K562 (cell line): Measurements from ENCODE around the gene LUZP4. TPM values are rescaled to one million over a fixed set of nuclear protein-coding genes. Genes with fewer than 3 reads are reported as not detected.

Experiments
- ATF7 ChIP-seq: fragments of 450-650 bp; IDR thresholded peaks from 2 replicates; pipeline ENCODE4 v1.7.1; 2014; ENCODE audit warnings: mild to moderate bottlenecking, moderate library complexity
- CHD4 ChIP-seq: fragments of 200-600 bp; sonication (generic); IDR thresholded peaks from 3 replicates; pipeline ENCODE4 v1.6.1; 2012; ENCODE audit warnings: low read depth, mild to moderate bottlenecking, mixed read lengths, low read length, inconsistent platforms; ENCODE audit not compliant: insufficient read depth, insufficient replicate concordance, poor library complexity, severe bottlenecking
- DIDO1 ChIP-seq: fragments of 450-650 bp; IDR thresholded peaks from 2 replicates; pipeline ENCODE4 v1.6.1; 2016; ENCODE audit warnings: low read depth, missing biosample characterization, missing genetic modification characterization
- ERF ChIP-seq: fragments of 450-650 bp; formaldehyde crosslinking; IDR thresholded peaks from 2 replicates; pipeline ENCODE4 v1.4.0; 2020; ENCODE audit warnings: mild to moderate bottlenecking, mixed read lengths
- FIP1L1 ChIP-seq: fragments of 200-400 bp; formaldehyde crosslinking; IDR thresholded peaks from 2 replicates; pipeline ENCODE4 v1.6.1; 2018; ENCODE audit warnings: mild to moderate bottlenecking, low read depth, low read length; ENCODE audit not compliant: poor library complexity, severe bottlenecking
- MED1 ChIP-seq: sonication (generic); formaldehyde crosslinking; IDR thresholded peaks from 2 replicates; pipeline ENCODE4 v1.8.1; 2023; ENCODE audit warnings: missing genetic modification reagents, borderline replicate concordance
- SMC3 ChIP-seq: conservative IDR thresholded peaks from 2 replicates; pipeline ENCODE4 v1.6.1; 2011; ENCODE audit warnings: low read depth, low read length, improper control_type of control experiment; ENCODE audit not compliant: insufficient read depth
- TFAM ChIP-seq: fragments of 250-450 bp; sonication (Bioruptor Pico); conservative IDR thresholded peaks from 2 replicates; pipeline ENCODE4 v1.5.0; 2021; ENCODE audit warnings: mild to moderate bottlenecking, moderate library complexity
- ZBTB17 ChIP-seq: fragments of 450-650 bp; formaldehyde crosslinking; IDR thresholded peaks from 2 replicates; pipeline ENCODE4 v1.4.0; 2020; ENCODE audit warnings: mild to moderate bottlenecking
- ZNF121 ChIP-seq: sonication (generic); formaldehyde crosslinking; conservative IDR thresholded peaks from 2 replicates; pipeline ENCODE4 v1.8.0; 2022; ENCODE audit warnings: missing genetic modification reagents
- ZNF143 ChIP-seq: sonication (generic); formaldehyde crosslinking; IDR thresholded peaks from 2 replicates; pipeline ENCODE4 v1.9.0; 2022; ENCODE audit warnings: mild to moderate bottlenecking, missing genetic modification reagents
- ZNF311 ChIP-seq: fragments of 250-450 bp; sonication (Bioruptor Pico); IDR thresholded peaks from 2 replicates; pipeline ENCODE4 v1.4.0; 2020; ENCODE audit warnings: mild to moderate bottlenecking, moderate library complexity
- ZNF445 ChIP-seq: fragments of 250-450 bp; sonication (Bioruptor Pico); IDR thresholded peaks from 2 replicates; pipeline ENCODE4 v1.4.0; 2020; ENCODE audit warnings: low read depth, mild to moderate bottlenecking, moderate library complexity
- ZNF583 ChIP-seq: fragments of 250-450 bp; sonication (Bioruptor Pico); IDR thresholded peaks from 2 replicates; pipeline ENCODE4 v1.4.0; 2020
- ZNF707 ChIP-seq: fragments of 250-450 bp; sonication (Bioruptor Pico); conservative IDR thresholded peaks from 2 replicates; pipeline ENCODE4 v1.8.0; 2022; ENCODE audit warnings: inconsistent platforms, mild to moderate bottlenecking, moderate library complexity
- ZNF717 ChIP-seq: fragments of 250-450 bp; sonication (Bioruptor Pico); IDR thresholded peaks from 2 replicates; pipeline ENCODE4 v1.5.0; 2021
- polyA plus RNA-seq, 8 experiments: library from polyadenylated mRNA; depleted of rRNA in 4 of 8; stranded (reverse) in 5 of 8; unstranded in 3 of 8; fragments of >200 nt; fragmentation: Nextera tagmentation in 2 of 8; fragmentation: Illumina TruSeq in 1 of 8; extraction: Ambion mirVana in 2 of 8; extraction: Trizol in 1 of 8; gene quantifications; 2 replicates each; pipeline versions ENCODE4 v1.2.1 to v1.2.3, GENCODE V29; 2011 to 2014; ENCODE audit warnings: inconsistent platforms in 1 of 8, missing spikeins in 1 of 8
- total RNA-seq, 7 experiments: library from RNA; depleted of rRNA in 6 of 7; stranded (reverse); fragments of >200 nt in 6 of 7; fragmentation: Illumina TruSeq in 2 of 7; extraction: Trizol in 2 of 7; gene quantifications; 2 replicates each; pipeline versions ENCODE4 v1.2.1 to v1.2.3, GENCODE V29; 2011 to 2021; ENCODE audit warnings: low replicate concordance in 1 of 7
- TF ChIP-seq, protein P1 (sequence below): IDR thresholded peaks from 2 replicates; pipeline ENCODE4 v1.6.1; 2014; ENCODE audit warnings: antibody characterized with exemption
- TF ChIP-seq, protein P2 (sequence below): sonication (generic); formaldehyde crosslinking; IDR thresholded peaks from 2 replicates; pipeline ENCODE4 v1.8.0; 2022; ENCODE audit warnings: mild to moderate bottlenecking, missing genetic modification reagents
- TF ChIP-seq, protein P3 (sequence below), 2 experiments: IDR thresholded peaks; 2 replicates each; pipeline ENCODE4 v1.6.1; 2012; ENCODE audit warnings: improper control_type of control experiment in 2 of 2, low read depth in 2 of 2, low read length in 2 of 2, borderline replicate concordance in 1 of 2
- TF ChIP-seq, protein P4 (sequence below): fragments of 450-650 bp; IDR thresholded peaks from 2 replicates; pipeline ENCODE4 v1.6.1; 2016; ENCODE audit warnings: low read depth, mild to moderate bottlenecking, moderate library complexity
- TF ChIP-seq, protein P5 (sequence below): fragments of 450-650 bp; formaldehyde crosslinking; IDR thresholded peaks from 2 replicates; pipeline ENCODE4 v1.4.0; 2020; ENCODE audit warnings: mild to moderate bottlenecking, moderate library complexity

Gene LUZP4
- total and polyA plus RNA-seq, 9 of the 15 experiments (the other 6 are each of a cell fraction or from before 2014, with no cell fraction given) = 0.16 to 1.1 (median 0.36) TPM

DNA sequence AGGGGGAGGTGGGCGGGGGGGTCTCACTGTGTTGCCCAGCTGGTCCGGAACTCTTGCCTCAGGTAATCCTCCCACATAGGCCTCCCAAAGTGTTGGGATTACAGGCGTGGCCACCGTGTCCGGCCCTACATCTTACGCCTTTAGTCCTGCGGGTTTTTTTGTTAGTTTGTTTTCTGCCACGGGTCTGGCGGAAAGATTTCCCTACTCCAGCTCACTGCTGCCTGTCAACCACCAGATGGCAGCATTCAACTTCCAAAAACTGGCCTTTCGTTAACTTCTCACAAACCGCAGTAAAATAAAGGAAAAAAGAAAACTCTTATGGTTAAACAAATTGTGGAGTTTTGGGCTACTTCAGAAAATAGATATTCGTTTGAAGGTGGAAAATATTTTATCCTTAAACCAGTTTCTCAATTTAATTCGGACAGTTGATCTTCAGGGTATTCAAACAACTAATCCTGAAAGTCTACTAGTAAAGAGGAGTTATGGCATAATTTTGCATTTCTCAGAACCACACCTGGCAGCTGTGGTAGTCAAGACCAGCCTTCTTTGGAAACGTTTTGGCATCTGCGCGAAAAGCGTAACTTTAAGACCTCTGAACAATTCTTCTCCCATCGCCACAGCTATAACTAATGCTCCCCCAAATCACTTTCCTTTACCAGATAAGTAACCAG is 41.1 kb downstream of the LUZP4 start (continued):
- no peak for TF ChIP-seq ZNF311 (CRISPR knock-in tag)
- no peak for TF ChIP-seq ZBTB17
- no peak for TF ChIP-seq ZNF707 (CRISPR knock-in tag)
- no peak for TF ChIP-seq TFAM (CRISPR knock-in tag)
- TF ChIP-seq DIDO1 = no peak
- TF ChIP-seq CHD4 = no peak
- no peak for TF ChIP-seq ERF
- no peak for TF ChIP-seq FIP1L1
- no peak for TF ChIP-seq ZNF583 (CRISPR knock-in tag)
- TF ChIP-seq, protein P1, sequence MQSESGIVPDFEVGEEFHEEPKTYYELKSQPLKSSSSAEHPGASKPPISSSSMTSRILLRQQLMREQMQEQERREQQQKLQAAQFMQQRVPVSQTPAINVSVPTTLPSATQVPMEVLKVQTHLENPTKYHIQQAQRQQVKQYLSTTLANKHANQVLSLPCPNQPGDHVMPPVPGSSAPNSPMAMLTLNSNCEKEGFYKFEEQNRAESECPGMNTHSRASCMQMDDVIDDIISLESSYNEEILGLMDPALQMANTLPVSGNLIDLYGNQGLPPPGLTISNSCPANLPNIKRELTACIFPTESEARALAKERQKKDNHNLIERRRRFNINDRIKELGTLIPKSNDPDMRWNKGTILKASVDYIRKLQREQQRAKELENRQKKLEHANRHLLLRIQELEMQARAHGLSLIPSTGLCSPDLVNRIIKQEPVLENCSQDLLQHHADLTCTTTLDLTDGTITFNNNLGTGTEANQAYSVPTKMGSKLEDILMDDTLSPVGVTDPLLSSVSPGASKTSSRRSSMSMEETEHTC = no peak
- TF ChIP-seq ZNF717 (CRISPR knock-in tag) = no peak
- no peak for TF ChIP-seq MED1 (CRISPR knock-in tag)
- TF ChIP-seq, protein P2, sequence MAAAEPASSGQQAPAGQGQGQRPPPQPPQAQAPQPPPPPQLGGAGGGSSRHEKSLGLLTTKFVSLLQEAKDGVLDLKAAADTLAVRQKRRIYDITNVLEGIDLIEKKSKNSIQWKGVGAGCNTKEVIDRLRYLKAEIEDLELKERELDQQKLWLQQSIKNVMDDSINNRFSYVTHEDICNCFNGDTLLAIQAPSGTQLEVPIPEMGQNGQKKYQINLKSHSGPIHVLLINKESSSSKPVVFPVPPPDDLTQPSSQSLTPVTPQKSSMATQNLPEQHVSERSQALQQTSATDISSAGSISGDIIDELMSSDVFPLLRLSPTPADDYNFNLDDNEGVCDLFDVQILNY (CRISPR knock-in tag) = no peak
- TF ChIP-seq, protein P3, sequence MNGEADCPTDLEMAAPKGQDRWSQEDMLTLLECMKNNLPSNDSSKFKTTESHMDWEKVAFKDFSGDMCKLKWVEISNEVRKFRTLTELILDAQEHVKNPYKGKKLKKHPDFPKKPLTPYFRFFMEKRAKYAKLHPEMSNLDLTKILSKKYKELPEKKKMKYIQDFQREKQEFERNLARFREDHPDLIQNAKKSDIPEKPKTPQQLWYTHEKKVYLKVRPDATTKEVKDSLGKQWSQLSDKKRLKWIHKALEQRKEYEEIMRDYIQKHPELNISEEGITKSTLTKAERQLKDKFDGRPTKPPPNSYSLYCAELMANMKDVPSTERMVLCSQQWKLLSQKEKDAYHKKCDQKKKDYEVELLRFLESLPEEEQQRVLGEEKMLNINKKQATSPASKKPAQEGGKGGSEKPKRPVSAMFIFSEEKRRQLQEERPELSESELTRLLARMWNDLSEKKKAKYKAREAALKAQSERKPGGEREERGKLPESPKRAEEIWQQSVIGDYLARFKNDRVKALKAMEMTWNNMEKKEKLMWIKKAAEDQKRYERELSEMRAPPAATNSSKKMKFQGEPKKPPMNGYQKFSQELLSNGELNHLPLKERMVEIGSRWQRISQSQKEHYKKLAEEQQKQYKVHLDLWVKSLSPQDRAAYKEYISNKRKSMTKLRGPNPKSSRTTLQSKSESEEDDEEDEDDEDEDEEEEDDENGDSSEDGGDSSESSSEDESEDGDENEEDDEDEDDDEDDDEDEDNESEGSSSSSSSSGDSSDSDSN (IDR thresholded peaks at IDR 0.05; ENCODE audit: borderline replicate concordance in 1 of 2, low read depth in 2 of 2, low read length in 2 of 2) = no peak
- TF ChIP-seq ZNF121 (CRISPR knock-in tag) = no peak
- TF ChIP-seq, protein P4, sequence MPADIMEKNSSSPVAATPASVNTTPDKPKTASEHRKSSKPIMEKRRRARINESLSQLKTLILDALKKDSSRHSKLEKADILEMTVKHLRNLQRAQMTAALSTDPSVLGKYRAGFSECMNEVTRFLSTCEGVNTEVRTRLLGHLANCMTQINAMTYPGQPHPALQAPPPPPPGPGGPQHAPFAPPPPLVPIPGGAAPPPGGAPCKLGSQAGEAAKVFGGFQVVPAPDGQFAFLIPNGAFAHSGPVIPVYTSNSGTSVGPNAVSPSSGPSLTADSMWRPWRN = no peak
- TF ChIP-seq SMC3 = peak; percentile 44; the same call in 1 of the 2 replicates
- no peak for TF ChIP-seq ZNF445 (CRISPR knock-in tag)
- TF ChIP-seq ATF7 = no peak
- no peak for TF ChIP-seq ZNF143 (CRISPR knock-in tag)
- TF ChIP-seq, protein P5, sequence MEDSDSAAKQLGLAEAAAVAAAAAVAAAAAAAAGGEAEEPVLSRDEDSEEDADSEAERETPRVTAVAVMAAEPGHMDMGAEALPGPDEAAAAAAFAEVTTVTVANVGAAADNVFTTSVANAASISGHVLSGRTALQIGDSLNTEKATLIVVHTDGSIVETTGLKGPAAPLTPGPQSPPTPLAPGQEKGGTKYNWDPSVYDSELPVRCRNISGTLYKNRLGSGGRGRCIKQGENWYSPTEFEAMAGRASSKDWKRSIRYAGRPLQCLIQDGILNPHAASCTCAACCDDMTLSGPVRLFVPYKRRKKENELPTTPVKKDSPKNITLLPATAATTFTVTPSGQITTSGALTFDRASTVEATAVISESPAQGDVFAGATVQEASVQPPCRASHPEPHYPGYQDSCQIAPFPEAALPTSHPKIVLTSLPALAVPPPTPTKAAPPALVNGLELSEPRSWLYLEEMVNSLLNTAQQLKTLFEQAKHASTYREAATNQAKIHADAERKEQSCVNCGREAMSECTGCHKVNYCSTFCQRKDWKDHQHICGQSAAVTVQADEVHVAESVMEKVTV = peak; percentile 30; the same call in 1 of the 2 replicates
